CD4-positive, alpha-beta T cell treated with Interleukin-1 beta for 1 hour (primary cell): Measurements from ENCODE around the gene TMEM51.
A peak's percentile ranks its signal among the peaks of the same experiment; 100 is the strongest.
"Not testable (repeated sequence)": the region's sequence is repeated elsewhere in the genome, so short reads cannot be mapped to it uniquely, and the experiment has no call there.

Source experiments
- DNase-seq, 2 donors: peaks; one replicate each; pipeline ENCODE4 v3.0.0-alpha.2; 2020 to 2022

TMEM51 gene

DNA sequence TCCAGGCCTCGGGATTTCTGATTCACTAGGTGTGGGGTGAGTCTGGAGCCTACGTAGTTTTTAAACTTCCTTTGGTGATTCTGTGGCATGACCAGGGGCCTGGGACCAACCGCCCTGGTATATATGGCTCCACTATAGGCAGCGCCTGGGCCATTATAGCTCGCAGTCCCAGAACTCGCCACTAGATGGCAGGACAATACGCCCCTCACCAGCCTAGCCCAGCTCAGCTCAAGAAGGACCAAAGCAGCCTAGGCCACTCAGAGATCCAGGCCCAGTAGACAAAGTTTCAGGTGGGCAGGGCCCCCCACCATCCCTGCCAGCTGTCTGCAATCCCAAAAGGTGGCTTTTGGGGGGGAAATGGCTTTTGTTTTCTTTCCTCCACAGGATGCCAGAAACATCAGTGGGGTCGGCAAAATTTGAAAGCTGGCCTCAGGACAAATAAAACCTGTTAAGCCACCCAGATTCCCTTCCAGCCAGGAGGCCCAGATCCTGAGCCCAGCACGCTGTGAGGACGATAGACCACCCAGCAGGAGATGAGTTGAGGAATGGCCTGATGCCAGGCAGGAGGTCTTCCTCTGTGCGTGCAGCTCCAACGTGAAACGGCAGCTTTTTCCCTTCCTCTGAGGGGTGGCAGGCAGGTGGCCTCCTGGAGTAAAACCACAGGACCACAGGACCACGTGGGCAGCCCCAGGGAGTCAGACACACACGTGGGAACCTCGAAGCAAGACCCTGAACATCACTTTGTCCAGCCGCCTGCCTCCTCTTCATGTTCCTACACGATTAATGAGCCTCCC is 24.8 kb upstream of the TMEM51 start:
- DNase-seq = peak; percentile 61 to 67

DNA sequence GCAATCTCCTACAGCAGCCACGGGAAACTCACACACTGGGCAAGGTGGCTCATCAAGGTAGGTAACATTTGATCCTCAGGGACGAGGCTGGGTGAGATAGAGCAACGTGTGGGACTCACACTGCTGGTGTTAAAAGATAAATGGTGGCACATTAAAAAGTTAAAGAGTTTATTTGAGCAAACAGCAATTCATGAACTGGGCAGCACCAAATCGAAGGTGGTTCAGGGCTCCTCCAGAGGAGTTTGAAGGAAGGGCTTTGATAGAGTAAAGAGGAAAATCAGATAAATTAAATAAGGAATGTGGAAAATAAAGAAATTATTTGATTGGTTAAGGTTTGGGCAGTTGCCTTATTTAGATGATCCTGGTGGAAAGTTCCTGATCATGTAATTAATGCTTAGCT is 23.6 kb upstream of the TMEM51 start:
- no peak for DNase-seq

- no peak for DNase-seq
Measured at GRCh38 chr1:15130607-15131006, 22.9 kb upstream of the TMEM51 start.

DNA sequence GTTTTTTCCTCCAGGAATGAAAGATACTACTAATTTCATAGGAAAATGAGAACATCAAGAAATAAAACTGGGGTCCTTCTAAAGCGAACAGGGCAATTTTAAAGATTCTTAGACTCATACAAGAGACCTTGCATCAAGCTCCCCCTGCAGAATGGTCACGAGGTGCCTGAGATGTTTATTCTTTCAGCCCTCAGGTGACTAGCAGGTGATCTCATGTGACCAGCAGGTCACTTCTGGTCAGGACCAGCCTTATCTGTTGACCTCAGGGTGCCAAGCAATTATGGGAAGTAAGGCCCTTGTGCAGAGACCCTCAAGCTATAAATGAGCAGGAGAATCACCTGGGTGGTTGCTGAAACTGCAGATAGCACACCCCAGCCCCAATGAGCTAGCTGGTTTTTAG is 20.6 kb upstream of the TMEM51 start:
- no peak for DNase-seq

GRCh38 chr1:15134285-15134684 is 19.3 kb upstream of the TMEM51 start:
- DNase-seq = no peak

- not testable (repeated sequence) for DNase-seq
Measured at GRCh38 chr1:15135604-15136003, 17.9 kb upstream of the TMEM51 start.

GRCh38 chr1:15137809-15138208 is 15.7 kb upstream of the TMEM51 start:
- DNase-seq = peak in 1 of 2 donors; percentile 54

DNA sequence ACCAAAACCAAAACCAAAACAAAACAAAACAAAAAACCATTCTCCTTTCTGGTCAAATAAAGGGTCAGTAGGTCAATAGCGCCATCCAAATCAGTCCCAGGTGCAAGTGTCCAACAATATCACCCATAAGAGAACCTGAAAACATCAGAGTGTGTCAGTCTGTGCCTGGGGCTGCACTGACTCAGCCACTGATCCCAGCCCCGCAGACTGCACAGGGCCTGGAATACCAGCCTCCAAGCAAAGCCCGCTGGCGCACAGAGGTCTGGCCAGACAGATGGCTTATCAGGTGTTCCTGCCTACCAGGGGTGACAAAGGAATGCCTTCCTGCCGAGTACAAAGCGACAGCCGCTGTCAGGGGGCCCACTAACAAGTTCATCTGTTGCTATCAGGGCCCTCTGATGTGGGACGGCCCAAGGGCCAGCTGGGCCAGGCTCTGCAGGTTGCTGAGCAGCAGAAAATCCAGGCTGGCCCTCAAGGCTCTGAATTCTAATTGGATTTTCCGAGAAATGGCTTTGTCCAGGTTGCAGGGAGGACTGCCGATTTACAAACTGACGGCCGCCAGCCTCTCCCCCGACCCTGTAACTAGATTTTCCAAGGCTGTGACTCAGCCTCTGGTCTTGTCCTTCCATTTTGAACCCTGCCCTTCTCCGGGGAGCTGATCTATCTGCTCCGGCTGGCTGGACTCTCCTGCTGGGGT is 13.7 kb upstream of the TMEM51 start:
- no peak for DNase-seq

DNA sequence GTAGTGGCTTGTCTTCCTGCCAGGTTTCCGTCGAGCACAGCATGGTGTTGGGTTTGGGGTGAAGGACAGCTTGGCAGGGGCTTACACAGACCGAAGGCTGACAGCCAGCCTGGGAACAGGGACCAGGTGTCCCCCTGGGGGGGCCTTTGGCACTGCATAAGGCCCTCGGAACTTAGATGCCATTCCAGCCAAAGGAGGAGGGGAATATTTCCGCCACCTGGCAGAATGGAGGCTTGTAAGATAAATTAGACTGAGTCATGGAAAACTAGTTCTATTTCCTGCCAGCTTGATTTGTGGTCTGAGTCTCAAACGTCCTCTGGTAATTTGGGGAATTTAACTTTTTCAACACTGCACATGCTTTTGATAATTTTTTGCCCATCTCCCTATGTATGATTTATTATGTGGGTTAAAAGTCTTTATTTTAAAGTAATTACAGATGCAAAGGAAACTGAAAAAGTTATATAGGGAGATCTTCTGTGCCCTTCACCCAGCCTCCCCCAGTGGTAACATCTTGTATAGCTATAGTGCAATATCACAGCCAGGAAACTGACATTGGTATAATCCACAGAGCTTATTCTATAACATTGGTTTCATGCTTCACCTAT is 11.5 kb upstream of the TMEM51 start:
- no peak for DNase-seq

GRCh38 chr1:15145327-15145726 is 8.2 kb upstream of the TMEM51 start:
- DNase-seq = no peak

DNA sequence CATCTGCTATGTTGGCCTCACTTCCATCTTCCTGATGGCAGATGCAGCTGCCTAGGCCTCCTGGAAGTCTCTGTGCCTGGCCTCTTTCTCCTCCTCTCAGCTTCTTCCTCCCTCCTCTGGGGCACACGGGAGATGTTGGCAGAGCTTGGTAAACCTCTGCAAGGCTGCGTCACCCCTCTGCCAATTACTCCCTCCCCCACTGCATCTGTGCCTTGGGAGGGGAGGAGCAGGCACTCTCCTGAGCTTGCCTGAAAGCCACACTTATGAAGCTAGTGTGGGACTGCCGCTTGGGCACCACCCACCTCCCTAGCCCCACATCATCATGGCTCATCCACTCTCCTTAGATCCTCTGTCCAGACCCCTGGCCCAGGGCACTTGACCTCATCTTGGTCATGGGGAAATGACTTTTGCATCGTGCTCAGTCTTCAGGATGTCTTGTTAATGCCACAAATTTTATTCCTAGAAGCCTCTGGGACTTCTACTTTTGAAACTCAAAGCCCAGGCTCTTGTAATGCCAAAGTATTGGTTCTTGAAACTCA is 7.3 kb upstream of the TMEM51 start:
- no peak for DNase-seq

DNA sequence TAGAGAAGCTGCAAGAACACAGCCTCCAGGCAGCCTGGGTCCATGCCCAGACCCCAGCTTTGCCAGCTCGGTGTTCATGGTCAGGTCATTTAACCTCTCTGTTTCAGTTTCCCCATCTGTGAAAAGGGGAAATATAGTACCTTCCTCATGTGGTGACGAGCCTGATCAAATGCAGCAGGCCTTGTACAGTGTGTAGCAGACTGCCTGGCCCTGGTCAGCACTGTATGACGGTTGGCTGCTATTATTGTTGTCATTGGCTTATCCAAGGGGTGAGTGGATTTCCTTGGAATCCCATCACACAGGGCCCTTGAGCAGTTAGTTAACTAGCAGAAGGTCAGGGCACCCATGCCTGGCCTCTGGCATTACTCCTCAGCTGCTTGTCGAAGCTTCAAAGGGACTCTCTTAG is 6.6 kb upstream of the TMEM51 start:
- no peak for DNase-seq

GRCh38 chr1:15148004-15148403 is 5.5 kb upstream of the TMEM51 start:
- no peak for DNase-seq

DNA sequence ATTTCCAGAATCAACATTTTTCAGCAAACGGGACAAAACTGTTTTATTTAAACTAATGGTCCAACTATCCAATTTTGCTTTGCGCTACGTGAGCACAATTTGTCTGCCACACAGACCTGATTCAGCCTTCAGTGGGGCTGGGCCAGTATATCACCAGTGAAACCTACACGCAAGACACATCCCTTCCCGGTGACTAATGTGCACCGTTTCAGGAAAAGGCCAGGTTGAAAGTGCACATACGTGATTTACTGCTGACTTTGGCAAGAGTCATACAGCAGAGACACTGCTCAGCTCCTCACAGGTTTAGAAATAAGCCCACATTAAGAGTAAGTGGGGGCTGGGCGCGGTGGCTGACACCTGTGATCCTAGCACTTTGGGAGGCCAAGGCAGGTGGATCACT is 5.1 kb upstream of the TMEM51 start:
- DNase-seq = no peak

GRCh38 chr1:15148941-15149340 is 4.6 kb upstream of the TMEM51 start:
- no peak for DNase-seq

- DNase-seq = no peak
Measured at GRCh38 chr1:15150376-15150775, 3.2 kb upstream of the TMEM51 start.

- DNase-seq = no peak
Measured at GRCh38 chr1:15151377-15151806, 2.2 kb upstream of the TMEM51 start.

DNA sequence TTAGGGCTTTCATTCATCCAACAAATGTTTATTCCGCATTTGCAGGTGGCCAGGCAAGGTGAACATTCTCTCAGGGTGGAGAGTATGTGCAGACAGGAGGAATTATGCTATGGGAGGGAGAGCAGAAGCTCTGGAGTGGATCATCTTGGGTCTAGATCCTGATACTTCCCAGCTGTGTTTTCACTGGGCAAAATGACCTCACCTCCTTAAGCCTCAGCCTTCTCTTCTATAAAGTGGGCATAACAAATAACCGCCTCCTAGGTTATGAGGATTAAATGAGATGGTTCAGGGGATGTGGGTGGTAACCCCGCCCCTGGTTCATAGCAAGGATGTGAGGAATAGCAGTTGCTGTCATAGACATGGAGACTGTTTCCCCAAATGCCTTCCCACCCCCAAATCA is 1.7 kb upstream of the TMEM51 start:
- DNase-seq = no peak

GRCh38 chr1:15152318-15153183 is 996 bp upstream of the TMEM51 start:
- DNase-seq = peak in 1 of 2 donors; percentile 27

DNA sequence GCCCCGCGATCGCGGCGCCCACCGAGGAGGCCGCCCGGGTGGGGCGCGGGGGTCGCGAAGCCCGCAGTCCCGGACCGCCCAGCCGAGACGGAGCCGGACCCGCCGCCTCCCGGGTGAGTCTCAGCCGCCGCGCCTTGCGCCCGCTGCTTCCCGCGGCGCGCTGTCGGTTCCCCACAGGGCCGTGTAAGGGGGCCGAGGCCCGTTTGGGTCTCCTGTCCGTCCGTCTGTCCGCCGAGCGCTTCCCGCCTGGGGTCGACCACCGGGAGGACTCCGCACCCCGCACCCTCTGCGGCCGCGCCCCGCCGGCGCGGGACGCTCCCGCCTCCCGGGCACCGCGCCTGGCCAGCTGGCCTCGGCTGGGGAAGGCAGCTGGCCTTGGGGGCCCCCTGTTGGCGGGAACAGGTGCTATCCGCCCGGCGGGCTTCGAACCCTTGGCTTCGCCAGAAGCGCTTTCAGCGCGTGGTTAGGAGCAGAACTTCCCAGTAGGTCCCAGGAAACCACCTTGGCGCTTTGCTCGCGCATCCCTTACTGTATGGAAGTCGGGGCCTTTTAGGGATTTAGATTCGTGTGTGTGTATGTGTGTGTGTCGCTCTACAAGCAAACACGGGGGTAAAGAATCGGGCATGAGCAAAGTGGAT is 414 bp downstream of the TMEM51 start:
- peak in 1 of 2 donors; percentile 10 for DNase-seq

GRCh38 chr1:15154480-15155036 is 1.0 kb downstream of the TMEM51 start:
- DNase-seq = no peak

- DNase-seq = no peak
Measured at GRCh38 chr1:15155191-15155590, 1.6 kb downstream of the TMEM51 start.
